Testis (tissue), 3 donors: ENCODE measurements around the gene MMP24. TPM values are rescaled to one million over a fixed set of nuclear protein-coding genes. Genes with fewer than 3 reads are reported as not detected.

Experiments
- DNase-seq: peaks from one replicate; pipeline ENCODE4 v3.0.0-alpha.2; 2019
- H3K27ac ChIP-seq, 2 donors: fragments of 200-600 bp; sonication (generic); one replicate each; pipeline ENCODE4 v1.5.1; 2019
- H3K27me3 ChIP-seq: fragments of 200-600 bp; sonication (generic); one replicate; pipeline ENCODE4 v1.5.1; 2019
- H3K36me3 ChIP-seq: fragments of 200-600 bp; sonication (generic); one replicate; pipeline ENCODE4 v1.5.1; 2017; ENCODE audit warnings: low read depth; ENCODE audit errors: missing control alignments
- H3K4me1 ChIP-seq: fragments of 200-600 bp; sonication (generic); one replicate; pipeline ENCODE4 v1.5.1; 2019
- H3K4me3 ChIP-seq, 2 donors: fragments of 200-600 bp; sonication (generic); one replicate each; pipeline ENCODE4 v1.5.1; 2017 to 2019
- H3K9me3 ChIP-seq: fragments of 200-600 bp; sonication (generic); one replicate; pipeline ENCODE4 v1.5.1; 2017
- CTCF ChIP-seq, 3 experiments: fragments of 450-650 bp in 2 of 3; fragments of 200-600 bp in 1 of 3; sonication (generic) in 1 of 3; IDR thresholded peaks; one replicate each; pipeline ENCODE4 v1.5.1; 2016 to 2019; ENCODE audit warnings: antibody characterized with exemption in 3 of 3, mild to moderate bottlenecking in 2 of 3, moderate library complexity in 1 of 3
- POLR2A ChIP-seq: fragments of 450-650 bp; IDR thresholded peaks from one replicate; pipeline ENCODE4 v1.6.1; 2017; ENCODE audit warnings: antibody characterized with exemption, mild to moderate bottlenecking, moderate library complexity
- WGBS, 2 donors: methylation state at CpG; one replicate each; pipeline ENCODE4 v1.1.5; 2018; 5-methylcytosine and 5-hydroxymethylcytosine counted together
- intact Hi-C: fragments of 100-400 bp; cut with DNase I; formaldehyde crosslinking; loops from one replicate; pipeline ENCODE4 v1.15.1; 2023; ENCODE audit warnings: low total_unique reads
- polyA plus RNA-seq: library from polyadenylated mRNA; stranded (reverse); fragments of 350-450 nt; fragmentation: Illumina TruSeq; extraction: RNeasy Lipid Tissue Mini Kit (QIAGEN cat#74804); gene quantifications from one replicate; pipeline ENCODE4 v1.2.3, GENCODE V29; 2014; ENCODE audit warnings: low read depth, low replicate concordance; ENCODE audit not compliant: insufficient read depth
- total RNA-seq, 2 donors: library from RNA; depleted of rRNA; stranded (reverse); fragments of >200 nt; gene quantifications; one replicate each; pipeline ENCODE4 v1.2.3, GENCODE V29; 2016

MMP24 gene
- total and polyA plus RNA-seq, 3 donors from 2014 or later = 1.1 to 2.2 (median 1.1) TPM

DNA sequence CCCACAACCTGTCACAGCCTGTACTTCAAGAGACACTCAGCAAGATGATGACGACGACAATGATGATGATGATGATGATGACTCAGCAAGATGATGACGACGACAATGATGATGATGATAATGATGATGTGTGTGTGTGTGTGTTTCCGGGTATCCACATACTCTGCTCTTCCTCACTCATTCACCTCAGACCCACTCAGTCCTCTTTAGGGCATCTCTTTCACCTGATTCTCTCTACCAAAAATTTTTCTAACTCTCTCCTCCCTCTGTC is 59.3 kb downstream of the MMP24 start:
- Histone ChIP-seq H3K9me3 (no peaks in the 10 kb centered on the region), H3K27ac (no peak overlapping the region), H3K27me3 (no peaks in the 10 kb centered on the region), H3K4me1 (peaks cover 7% of the 10 kb centered on the region), H3K4me3 (no peak overlapping the region), H3K36me3 (no peaks in the 10 kb centered on the region)
- intact Hi-C loops = no loop called here
- no peak for TF ChIP-seq CTCF (IDR thresholded peaks at IDR 0.05)
- WGBS, 2 donors = 62 to 76% methylated on average over 5 of the region's 5 CpGs
- no peak for DNase-seq

- no peak overlapping the region for H3K27ac ChIP-seq
- WGBS, 2 donors = 93% methylated on average over 6 to 12 of the region's 12 CpGs
Measured at GRCh38 chr20:35286077-35286898, 59.8 kb downstream of the MMP24 start.

GRCh38 chr20:35286899-35287508 is 60.5 kb downstream of the MMP24 start:
- WGBS, 2 donors = 87 to 88% methylated on average over 12 to 14 of the region's 17 CpGs
- no peaks in the 10 kb centered on the region for H3K9me3 ChIP-seq
- H3K36me3 ChIP-seq = no peaks in the 10 kb centered on the region
- H3K4me3 ChIP-seq = no peak overlapping the region
- no peak for DNase-seq
- H3K4me1 ChIP-seq = peaks cover 7% of the 10 kb centered on the region
- no peaks in the 10 kb centered on the region for H3K27me3 ChIP-seq
- intact Hi-C loops = no loop called here
- no peak for TF ChIP-seq POLR2A
- no peak for TF ChIP-seq CTCF (IDR thresholded peaks at IDR 0.05)
- H3K27ac ChIP-seq = no peak overlapping the region

More at GRCh38 chr20:35286077-35286898, 59.8 kb downstream of the MMP24 start:
- Histone ChIP-seq H3K36me3 (no peaks in the 10 kb centered on the region), H3K4me3 (no peak overlapping the region), H3K4me1 (peaks cover 7% of the 10 kb centered on the region), H3K9me3 (no peaks in the 10 kb centered on the region), H3K27me3 (no peaks in the 10 kb centered on the region)
- intact Hi-C loops = no loop called here
- no peak for DNase-seq
- TF ChIP-seq POLR2A = no peak
- no peak for TF ChIP-seq CTCF (IDR thresholded peaks at IDR 0.05)

GRCh38 chr20:35287509-35288324 is 61.2 kb downstream of the MMP24 start:
- TF ChIP-seq CTCF (IDR thresholded peaks at IDR 0.05) (no peak), POLR2A (no peak)
- no peak for DNase-seq
- Histone ChIP-seq H3K9me3 (no peaks in the 10 kb centered on the region), H3K27ac (no peak overlapping the region), H3K4me3 (no peak overlapping the region), H3K4me1 (peaks cover 7% of the 10 kb centered on the region), H3K27me3 (no peaks in the 10 kb centered on the region), H3K36me3 (no peaks in the 10 kb centered on the region)
- 85 to 91% methylated on average over 22 to 27 of the region's 28 CpGs for WGBS, 2 donors
- intact Hi-C loops = no loop called here
